GM12801 (cell line): Measurements from ENCODE around the gene OR10W1.

Experiments used
- CTCF ChIP-seq: IDR thresholded peaks from one replicate; pipeline ENCODE4 v1.5.1; 2011; ENCODE audit warnings: control low read depth; ENCODE audit not compliant: insufficient read length; ENCODE audit errors: extremely low read depth

Gene OR10W1

DNA sequence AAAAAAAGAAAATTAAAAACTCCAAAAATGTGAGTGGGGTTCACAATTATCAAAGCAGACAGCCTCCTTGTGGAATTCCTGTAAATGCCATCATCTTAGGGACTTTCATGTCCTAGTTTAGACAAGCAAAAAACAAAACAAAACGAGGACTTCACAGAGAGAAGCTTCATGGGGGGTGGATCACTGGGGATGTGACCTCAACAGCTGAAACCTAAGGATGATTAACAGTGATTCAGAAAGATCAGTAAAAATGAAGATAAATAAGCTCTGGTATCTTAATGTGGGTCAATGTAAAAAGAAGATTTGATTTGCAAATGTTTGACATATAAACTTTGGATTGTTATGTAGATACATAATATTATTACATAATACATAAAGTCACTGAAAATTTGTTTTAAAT, 8.1 kb upstream of the OR10W1 start:
- no peak for TF ChIP-seq CTCF

DNA sequence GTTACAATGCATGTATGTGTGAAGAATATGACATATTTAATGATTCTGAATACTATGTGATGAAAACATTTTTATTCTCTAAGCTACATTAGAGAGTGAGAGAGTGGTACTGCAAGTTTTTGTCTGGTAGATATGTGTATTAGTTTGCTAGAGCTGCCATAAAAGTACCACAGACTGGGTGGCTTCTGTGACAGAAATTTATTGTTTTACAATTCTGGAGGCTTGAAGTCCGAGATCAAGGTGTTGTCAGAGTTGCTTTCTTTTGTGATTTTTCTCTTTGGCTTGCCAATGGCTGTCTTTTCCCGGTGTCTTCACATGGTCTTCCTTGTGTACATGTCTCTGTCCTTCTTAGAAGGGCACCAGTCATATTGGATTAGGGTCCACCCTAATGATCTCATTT, 6.9 kb upstream of the OR10W1 start:
- TF ChIP-seq CTCF: no peak

DNA sequence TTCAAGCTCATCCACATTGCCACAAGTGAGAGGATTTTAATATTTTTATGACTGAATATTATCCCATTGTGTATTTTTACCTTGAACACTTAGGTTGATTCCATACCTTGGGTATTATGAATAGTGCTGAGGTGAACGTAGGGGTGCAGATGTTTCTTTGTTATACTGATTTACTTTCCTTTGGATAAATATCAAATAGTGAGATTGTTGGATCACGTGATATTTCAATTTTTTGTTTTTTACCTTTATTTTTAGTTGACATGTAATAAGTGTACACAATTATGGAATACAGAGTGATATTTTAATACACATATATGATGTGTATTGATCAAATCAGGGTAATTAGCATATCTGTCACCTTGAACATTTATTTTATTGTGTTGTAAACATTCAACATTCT, 8.1 kb downstream of the OR10W1 start:
- no peak for TF ChIP-seq CTCF

DNA sequence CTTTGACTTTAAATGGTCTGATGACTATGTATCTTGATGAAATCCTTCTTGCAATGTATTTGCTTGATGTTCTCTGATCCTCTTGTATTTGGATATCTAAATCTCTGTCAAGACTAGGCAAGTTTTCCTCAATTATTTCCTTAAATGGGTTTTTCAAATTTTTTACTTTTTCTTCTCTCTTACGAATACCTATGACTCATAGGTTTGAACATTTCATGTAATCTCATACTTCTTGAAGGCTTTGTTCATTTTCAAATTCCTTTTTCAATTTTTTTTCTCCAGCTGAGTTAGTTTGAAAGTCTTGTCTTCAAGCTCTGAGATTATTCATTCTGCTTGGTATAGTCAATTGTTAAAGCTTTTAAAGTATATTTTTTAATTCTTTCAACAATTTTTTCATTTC, 13.1 kb downstream of the OR10W1 start:
- TF ChIP-seq CTCF: no peak

GRCh38 chr11:58243954-58244353, 24.1 kb downstream of the OR10W1 start:
- TF ChIP-seq CTCF: no peak

DNA sequence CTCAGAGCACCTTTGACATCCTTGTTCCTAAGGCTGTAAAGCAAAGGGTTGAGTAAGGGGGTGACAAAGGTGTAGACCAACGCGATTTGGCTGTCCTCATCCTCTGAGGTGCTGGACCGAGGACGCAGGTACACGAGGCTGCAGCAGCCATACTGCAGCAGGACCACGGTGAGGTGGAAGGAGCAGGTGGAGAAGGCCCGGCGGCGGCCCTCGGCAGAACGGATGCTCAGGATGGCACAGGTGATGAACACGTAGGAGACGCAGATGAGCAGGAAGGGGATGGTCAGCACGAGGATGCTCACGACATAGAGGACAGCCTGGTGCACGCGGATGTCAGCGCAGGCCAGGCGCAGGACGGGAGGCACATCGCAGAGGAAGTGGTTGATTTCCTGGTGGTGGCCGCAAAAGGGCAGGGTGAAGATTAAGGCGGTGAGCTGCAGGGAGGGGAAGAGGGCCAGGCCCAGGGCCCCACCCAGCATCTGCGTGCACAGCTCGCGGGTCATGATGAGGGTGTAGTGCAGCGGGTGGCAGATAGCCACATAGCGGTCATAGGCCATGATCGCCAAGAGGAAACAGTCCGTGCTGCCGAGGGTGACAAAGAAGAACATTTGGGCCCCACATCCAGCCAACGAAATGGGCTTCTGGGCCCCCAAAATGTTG, 40.0 kb downstream of the OR10W1 start:
- TF ChIP-seq CTCF: no peak

- no peak for TF ChIP-seq CTCF
Measured at GRCh38 chr11:58222721-58223120, 45.3 kb downstream of the OR10W1 start.
